Neural progenitor cell (in vitro differentiated cells): ENCODE measurements around the gene CLDN10. TPM values are rescaled to one million over a fixed set of nuclear protein-coding genes. Genes with fewer than 3 reads are reported as not detected.

Experiments used
- DNase-seq: peaks from one replicate; pipeline ENCODE4 v3.0.0-alpha.2; 2016; ENCODE audit warnings: low spot score
- H2AFZ ChIP-seq: fragments of 200-600 bp; sonication (generic); replicated peaks from 2 replicates; pipeline ENCODE4 v1.6.1; 2016; ENCODE audit warnings: antibody characterized with exemption
- H3F3A ChIP-seq: fragments of 200-600 bp; sonication (generic); 2 replicates; pipeline ENCODE4 v1.6.1; 2016; ENCODE audit warnings: antibody characterized with exemption, low read depth
- H3K27ac ChIP-seq: fragments of 200-600 bp; sonication (generic); 2 replicates; pipeline ENCODE4 v1.5.1; 2016; ENCODE audit warnings: mild to moderate bottlenecking
- H3K27me3 ChIP-seq: fragments of 200-600 bp; sonication (generic); 2 replicates; pipeline ENCODE4 v1.6.1; 2016; ENCODE audit warnings: mild to moderate bottlenecking, moderate library complexity
- H3K36me3 ChIP-seq: fragments of 200-600 bp; sonication (generic); 2 replicates; pipeline ENCODE4 v1.5.1; 2016
- H3K4me1 ChIP-seq: fragments of 200-600 bp; sonication (generic); 2 replicates; pipeline ENCODE4 v1.6.1; 2016; ENCODE audit warnings: mixed run types
- H3K4me2 ChIP-seq: fragments of 200-600 bp; sonication (generic); 2 replicates; pipeline ENCODE4 v1.6.1; 2016
- H3K4me3 ChIP-seq: fragments of 200-600 bp; sonication (generic); 2 replicates; pipeline ENCODE4 v1.5.1; 2016
- H3K79me2 ChIP-seq: fragments of 200-600 bp; sonication (generic); 2 replicates; pipeline ENCODE4 v1.6.1; 2016; ENCODE audit warnings: low read depth
- H3K9ac ChIP-seq: fragments of 200-600 bp; sonication (generic); 2 replicates; pipeline ENCODE4 v1.6.1; 2016
- H3K9me3 ChIP-seq: fragments of 200-600 bp; sonication (generic); 2 replicates; pipeline ENCODE4 v1.5.1; 2016; ENCODE audit warnings: low read depth
- H4K20me1 ChIP-seq: fragments of 200-600 bp; sonication (generic); 2 replicates; pipeline ENCODE4 v1.6.1; 2016; ENCODE audit warnings: low read depth
- H3K27ac Mint-ChIP-seq: 3 replicates; pipeline ENCODE4 v1.8.0; 2021; ENCODE audit warnings: mixed read lengths
- H3K27me3 Mint-ChIP-seq: 2 replicates; pipeline ENCODE4 v1.8.0; 2022; ENCODE audit warnings: low read depth, mild to moderate bottlenecking, inconsistent platforms, moderate library complexity, mixed read lengths; ENCODE audit not compliant: insufficient read depth
- H3K36me3 Mint-ChIP-seq: 3 replicates; pipeline ENCODE4 v1.8.0; 2021; ENCODE audit warnings: mixed read lengths
- H3K4me1 Mint-ChIP-seq: 3 replicates; pipeline ENCODE4 v1.8.0; 2021; ENCODE audit warnings: mixed read lengths
- H3K4me3 Mint-ChIP-seq: 3 replicates; pipeline ENCODE4 v1.8.0; 2021; ENCODE audit warnings: mild to moderate bottlenecking, moderate library complexity, mixed read lengths
- H3K9me3 Mint-ChIP-seq: 3 replicates; pipeline ENCODE4 v1.8.0; 2020; ENCODE audit warnings: mixed read lengths
- CTCF ChIP-seq: fragments of 200-600 bp; sonication (generic); IDR thresholded peaks from 2 replicates; pipeline ENCODE4 v1.5.1; 2017; ENCODE audit warnings: antibody characterized with exemption, mild to moderate bottlenecking
- EZH2 ChIP-seq: fragments of 200-600 bp; sonication (generic); IDR thresholded peaks from 2 replicates; pipeline ENCODE4 v1.6.1; 2017; ENCODE audit warnings: antibody characterized with exemption, mild to moderate bottlenecking, moderate library complexity
- total RNA-seq: library from RNA; depleted of rRNA; stranded (reverse); fragments of >200 nt; gene quantifications from 2 replicates; pipeline ENCODE4 v1.2.3, GENCODE V29; 2015; ENCODE audit warnings: low replicate concordance

The CLDN10 gene
- total RNA-seq, 1 donor from 2014 or later: 25.5 TPM

DNA sequence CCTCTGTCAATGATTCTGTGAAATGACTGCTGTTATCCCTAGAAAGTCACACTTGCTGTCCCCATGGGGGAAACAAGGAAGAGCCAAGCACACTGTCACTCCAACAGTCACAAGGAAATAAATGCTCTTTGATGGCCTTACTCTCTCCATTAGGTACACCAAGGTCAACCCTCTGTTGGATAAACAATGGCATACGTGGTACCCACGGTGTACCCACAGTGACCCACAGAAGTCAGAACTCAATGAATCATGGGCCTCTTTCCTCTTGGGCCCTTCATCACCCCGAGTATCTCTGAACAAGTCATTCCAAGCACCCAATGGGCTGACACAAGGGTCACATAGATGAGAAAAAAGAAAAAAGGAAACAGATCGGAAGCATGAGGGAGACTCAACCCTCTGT lies 76.6 kb downstream of the CLDN10 start:
- peaks cover 13% of the 10 kb centered on the region for H3K36me3 ChIP-seq
- peaks cover 74% of the 10 kb centered on the region for H3K36me3 Mint-ChIP-seq
- H3K4me1 Mint-ChIP-seq: peaks cover 10% of the 10 kb centered on the region

More for the DNA sequence above, 76.6 kb downstream of the CLDN10 start:
- Mint-ChIP-seq H3K27ac (no peak overlapping the region), H3K4me3 (no peak overlapping the region), H3K9me3 (peaks cover 12% of the 10 kb centered on the region), H3K27me3 (no peaks in the 10 kb centered on the region)
- peaks cover 8% of the 10 kb centered on the region for H3F3A ChIP-seq
- no peaks in the 10 kb centered on the region for H3K9me3 ChIP-seq
- no peak overlapping the region for H3K4me3 ChIP-seq
- H3K4me1 ChIP-seq: no peaks in the 10 kb centered on the region
- no peak for DNase-seq
- no peak overlapping the region for H3K4me2 ChIP-seq
- no peak overlapping the region for H3K27ac ChIP-seq
- no peak for TF ChIP-seq EZH2
- no peak for TF ChIP-seq CTCF
- H4K20me1 ChIP-seq: peaks cover 16% of the 10 kb centered on the region
- no peaks in the 10 kb centered on the region for H3K79me2 ChIP-seq
- H3K27me3 ChIP-seq: no peaks in the 10 kb centered on the region
- H3K9ac ChIP-seq: no peak overlapping the region
- no peak overlapping the region for H2AFZ ChIP-seq

Other genes with a start within 250 kb of the CLDN10 start
- 47.1 and 70.4 TPM in 2 replicates for gene DZIP1, start 92.0 kb downstream of the CLDN10 start, total RNA-seq
- 14.1 and 17.3 TPM in 2 replicates for gene DNAJC3, start 124.4 kb downstream of the CLDN10 start, total RNA-seq